Progenitor cell of endocrine pancreas (in vitro differentiated cells): ENCODE results near the gene CRIP2. TPM values are rescaled to one million over a fixed set of nuclear protein-coding genes. Genes with fewer than 3 reads are reported as not detected.

ENCODE experiments used
- DNase-seq: peaks from one replicate; pipeline ENCODE4 v3.0.0; 2021; ENCODE audit warnings: low spot score; ENCODE audit not compliant: unreplicated experiment
- H3K27ac Mint-ChIP-seq: 2 replicates; pipeline ENCODE4 v1.8.0; 2021; ENCODE audit warnings: mild to moderate bottlenecking, moderate library complexity, mixed read lengths
- H3K27me3 Mint-ChIP-seq: 2 replicates; pipeline ENCODE4 v1.8.0; 2021; ENCODE audit warnings: mixed read lengths
- H3K36me3 Mint-ChIP-seq: 2 replicates; pipeline ENCODE4 v1.8.0; 2022; ENCODE audit warnings: mixed read lengths; ENCODE audit not compliant: insufficient read depth
- H3K4me1 Mint-ChIP-seq: 2 replicates; pipeline ENCODE4 v1.8.0; 2021; ENCODE audit warnings: low read depth, mixed read lengths
- H3K4me3 Mint-ChIP-seq: 2 replicates; pipeline ENCODE4 v1.8.0; 2021; ENCODE audit warnings: low read depth, mild to moderate bottlenecking, moderate library complexity, mixed read lengths
- H3K9me3 Mint-ChIP-seq: 2 replicates; pipeline ENCODE4 v1.8.0; 2021; ENCODE audit warnings: low read depth, mixed read lengths
- CTCF ChIP-seq: fragments of 200-600 bp; sonication (generic); IDR thresholded peaks from one replicate; pipeline ENCODE4 v1.5.0; 2021; ENCODE audit warnings: antibody characterized with exemption, mild to moderate bottlenecking; ENCODE audit not compliant: unreplicated experiment
- total RNA-seq: library from RNA; stranded (reverse); gene quantifications from 2 replicates; pipeline ENCODE4 v1.2.1, GENCODE V29; 2021

Gene CRIP2
- total RNA-seq, 1 donor from 2014 or later, result 19.6 TPM

- Mint-ChIP-seq H3K27me3 (peaks cover 26% of the 10 kb centered on the region), H3K4me3 (no peak overlapping the region), H3K4me1 (peaks cover 11% of the 10 kb centered on the region), H3K9me3 (no peaks in the 10 kb centered on the region), H3K27ac (no peak overlapping the region), H3K36me3 (peaks cover 3% of the 10 kb centered on the region)
- DNase-seq, result no peak
- no peak for TF ChIP-seq CTCF
Observed at GRCh38 chr14:105478398-105479251, 4.0 kb downstream of the CRIP2 start.

- peaks cover 3% of the 10 kb centered on the region for H3K36me3 Mint-ChIP-seq
- no peak for DNase-seq
- peaks cover 31% of the 10 kb centered on the region for H3K27me3 Mint-ChIP-seq
- H3K4me1 Mint-ChIP-seq, result peaks cover 11% of the 10 kb centered on the region
- TF ChIP-seq CTCF, result no peak
- no peaks in the 10 kb centered on the region for H3K9me3 Mint-ChIP-seq
- no peak overlapping the region for H3K27ac Mint-ChIP-seq
- H3K4me3 Mint-ChIP-seq, result no peak overlapping the region
Observed at GRCh38 chr14:105479431-105480158, 5.0 kb downstream of the CRIP2 start.

GRCh38 chr14:105480199-105480746 is 5.7 kb downstream of the CRIP2 start:
- Mint-ChIP-seq H3K4me1 (peaks cover 11% of the 10 kb centered on the region), H3K27me3 (peaks cover 32% of the 10 kb centered on the region), H3K36me3 (peaks cover 3% of the 10 kb centered on the region), H3K4me3 (no peak overlapping the region), H3K9me3 (no peaks in the 10 kb centered on the region), H3K27ac (no peak overlapping the region)
- no peak for TF ChIP-seq CTCF
- DNase-seq, result no peak

GRCh38 chr14:105480807-105481801 is 6.5 kb downstream of the CRIP2 start:
- peak; percentile 92 for DNase-seq
- Mint-ChIP-seq H3K9me3 (no peaks in the 10 kb centered on the region), H3K4me3 (no peak overlapping the region), H3K36me3 (peaks cover 3% of the 10 kb centered on the region), H3K4me1 (peaks cover 12% of the 10 kb centered on the region), H3K27ac (no peak overlapping the region), H3K27me3 (peaks cover 38% of the 10 kb centered on the region)
- TF ChIP-seq CTCF, result peak; percentile 97
